ENCODE data around the gene SPEN. TPM values are rescaled to one million over a fixed set of nuclear protein-coding genes. Genes with fewer than 3 reads are reported as not detected.
A peak's percentile ranks its signal among the peaks of the same experiment; 100 is the strongest.
"Not testable (repeated sequence)": the region's sequence is repeated elsewhere in the genome, so short reads cannot be mapped to it uniquely, and the experiment has no call there.

Gene SPEN
- total RNA-seq, 1 donor from 2014 or later: 85.2 TPM

DNA sequence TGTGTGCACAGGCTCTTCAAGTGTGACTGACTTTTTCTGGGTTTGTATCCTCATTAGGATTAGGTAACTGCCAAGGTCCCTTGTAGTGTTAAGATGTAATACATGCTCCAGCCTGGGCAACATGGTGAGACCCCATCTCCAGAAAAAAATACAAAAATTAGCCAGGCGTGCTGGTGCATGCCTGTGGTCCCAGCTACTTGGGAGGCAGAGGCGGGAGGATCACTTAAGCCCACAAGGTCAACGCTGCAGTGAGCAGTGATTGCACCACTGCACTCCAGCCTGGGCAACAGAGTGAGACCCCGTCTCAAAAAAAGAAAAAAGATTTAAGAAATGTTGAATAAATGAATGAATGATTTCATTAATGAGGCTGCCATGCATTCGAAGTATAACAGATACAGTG is 113.3 kb downstream of the SPEN start:
- no peak for DNase-seq (ENCODE audit: low spot score)

DNA sequence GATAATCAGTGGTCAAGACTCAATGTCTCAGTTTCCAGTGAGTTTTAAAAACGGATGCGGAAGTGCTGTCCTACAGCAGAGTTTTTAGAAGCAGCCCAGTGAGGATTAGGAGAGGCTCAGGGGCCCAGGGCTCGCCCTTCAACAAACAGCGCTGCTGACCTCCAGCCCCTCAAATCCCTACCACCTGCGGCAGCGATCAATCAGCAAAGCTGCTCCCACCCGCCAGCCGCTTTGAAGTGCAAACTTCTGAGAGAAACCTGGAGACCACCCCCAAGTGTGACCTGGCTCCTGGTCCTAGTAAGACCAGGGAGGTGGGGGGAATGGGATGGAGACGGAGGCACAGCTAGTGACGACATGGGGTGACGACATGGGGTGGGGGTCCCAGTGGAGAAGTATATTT is 114.0 kb downstream of the SPEN start:
- DNase-seq (ENCODE audit: low spot score): no peak

DNA sequence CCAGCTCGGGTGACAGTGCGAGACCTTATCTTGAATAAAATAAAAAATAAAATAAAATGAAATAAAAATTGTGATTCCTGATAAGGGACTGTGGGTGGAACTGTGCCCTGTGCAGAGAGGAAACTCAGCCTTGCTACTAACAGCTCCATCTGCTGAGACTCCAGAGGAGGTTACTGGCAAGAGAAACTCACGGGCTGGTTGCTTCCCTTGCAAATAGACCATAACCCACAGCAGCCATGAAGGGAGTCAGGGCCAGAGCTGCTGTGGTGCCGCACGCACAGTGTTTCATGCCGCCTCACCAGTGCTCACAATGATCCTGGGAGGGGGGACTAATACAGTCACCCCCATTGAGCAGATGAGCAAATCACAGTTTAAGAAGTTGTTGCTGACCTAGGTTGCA is 114.7 kb downstream of the SPEN start:
- DNase-seq (ENCODE audit: low spot score): no peak

DNA sequence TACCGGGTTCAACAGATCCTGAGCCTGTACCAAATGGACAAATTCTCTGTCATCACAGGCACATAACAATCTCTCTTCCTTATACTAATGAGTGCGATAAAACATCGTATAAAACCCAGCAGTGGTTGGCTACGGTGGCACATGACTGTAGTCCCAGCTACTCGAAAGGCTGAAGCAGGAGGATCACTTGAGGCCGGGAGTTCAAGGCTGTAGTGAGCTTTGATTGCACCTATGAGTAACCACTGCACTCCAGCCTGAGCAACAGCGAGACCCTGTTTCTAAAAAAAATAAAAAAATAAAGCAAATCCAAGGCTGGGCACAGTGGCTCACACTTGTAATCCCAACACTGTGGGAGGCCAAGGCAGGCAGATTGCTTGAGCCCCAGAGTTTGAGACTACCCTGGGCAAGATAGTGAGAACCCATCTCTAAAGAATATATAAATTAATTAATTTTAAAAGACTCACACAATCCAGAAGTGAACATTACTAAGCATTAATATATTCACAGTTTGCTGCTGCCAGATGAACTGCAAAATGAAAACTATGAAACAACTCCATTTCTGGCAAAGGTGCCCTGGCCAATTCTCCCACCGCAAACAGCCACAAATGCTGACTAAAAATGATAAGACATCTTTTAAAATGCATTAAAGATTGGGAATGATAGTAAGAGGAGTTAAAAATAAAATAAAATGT is 115.3 kb downstream of the SPEN start:
- DNase-seq (ENCODE audit: low spot score): no peak

DNA sequence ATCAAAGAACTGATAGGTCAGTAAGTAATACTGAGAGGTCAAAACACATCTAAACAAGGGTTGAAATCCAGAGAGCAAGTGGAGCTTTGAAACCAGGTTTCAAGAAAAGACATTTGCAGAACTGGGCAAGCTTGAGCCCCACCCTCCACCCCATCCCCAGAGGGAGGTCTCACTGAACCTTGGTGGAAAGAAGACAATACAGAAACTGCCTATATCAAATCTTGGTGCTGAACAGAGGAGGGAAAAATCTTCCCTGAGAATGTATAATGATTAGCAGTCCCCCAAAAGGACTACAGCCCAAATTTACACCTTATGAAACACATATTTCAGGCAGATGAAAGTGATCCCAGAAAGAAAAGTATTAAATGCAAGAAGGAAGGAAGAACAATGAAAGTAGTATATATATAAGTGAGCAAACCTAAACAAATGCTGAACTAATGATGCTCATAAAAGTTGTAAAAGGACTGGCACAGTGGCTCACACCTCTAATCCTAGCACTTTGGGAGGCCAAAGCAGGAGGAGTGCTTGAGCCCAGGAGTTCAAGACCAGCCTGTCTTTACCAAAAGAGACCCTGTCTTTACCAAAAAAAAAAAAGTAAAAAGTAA is 116.0 kb downstream of the SPEN start:
- no peak for DNase-seq (ENCODE audit: low spot score)

DNA sequence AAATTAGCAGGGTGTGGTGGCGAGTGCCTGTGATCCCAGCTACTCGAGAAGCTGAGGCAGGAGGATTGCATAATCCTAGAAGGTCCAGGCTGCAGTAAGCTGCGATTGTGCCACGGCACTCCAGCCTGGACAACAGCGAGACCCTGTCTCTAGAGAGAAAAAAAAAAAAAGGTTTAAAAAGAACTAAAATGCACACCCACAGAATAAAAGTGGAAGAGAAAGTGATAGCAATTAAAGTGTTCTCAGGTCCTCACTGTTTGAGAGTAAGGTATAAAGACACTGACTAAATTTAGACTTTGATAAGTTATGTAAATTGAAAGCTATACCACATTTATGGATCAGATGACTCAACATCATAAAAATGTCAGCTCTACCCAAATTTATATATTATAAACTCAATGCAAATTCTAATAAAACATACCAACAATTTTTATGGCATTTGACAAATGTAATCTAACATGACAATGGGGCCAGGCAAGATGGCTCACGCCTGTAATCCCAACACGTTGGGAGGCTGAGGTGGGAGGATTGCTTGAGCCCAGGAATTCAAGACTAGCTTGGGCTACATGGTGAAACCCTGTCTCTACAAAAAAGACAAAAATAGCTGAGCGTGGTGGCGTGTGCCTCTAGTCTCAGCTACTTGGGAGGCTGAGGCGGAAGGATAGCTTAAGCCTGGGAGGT is 116.6 kb downstream of the SPEN start:
- no peak for DNase-seq (ENCODE audit: low spot score)

DNA sequence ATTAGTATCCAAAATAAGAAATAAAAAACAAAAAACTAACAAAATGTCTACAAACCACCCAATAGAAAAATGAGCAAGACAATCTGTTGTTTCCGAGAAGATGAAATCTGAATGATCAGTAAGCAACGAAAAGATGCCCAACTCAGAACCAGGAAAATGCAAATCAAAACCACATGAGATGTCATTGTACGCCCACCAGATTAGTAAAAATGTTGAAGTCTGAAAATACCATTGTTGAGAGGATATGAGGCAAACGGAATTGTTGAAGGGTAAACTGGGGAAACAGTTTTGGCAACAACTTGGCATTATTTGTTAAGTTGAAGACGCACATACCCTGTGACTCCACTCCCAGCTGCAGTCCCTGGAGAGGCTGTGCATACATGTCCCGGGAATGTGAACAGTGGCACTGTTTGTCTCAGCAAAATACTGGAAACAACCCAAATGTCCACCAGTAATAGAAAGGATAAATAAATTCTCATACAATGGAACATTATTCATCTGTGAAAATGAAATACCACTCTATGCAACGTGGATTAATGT is 117.8 kb downstream of the SPEN start:
- DNase-seq (ENCODE audit: low spot score): no peak

DNA sequence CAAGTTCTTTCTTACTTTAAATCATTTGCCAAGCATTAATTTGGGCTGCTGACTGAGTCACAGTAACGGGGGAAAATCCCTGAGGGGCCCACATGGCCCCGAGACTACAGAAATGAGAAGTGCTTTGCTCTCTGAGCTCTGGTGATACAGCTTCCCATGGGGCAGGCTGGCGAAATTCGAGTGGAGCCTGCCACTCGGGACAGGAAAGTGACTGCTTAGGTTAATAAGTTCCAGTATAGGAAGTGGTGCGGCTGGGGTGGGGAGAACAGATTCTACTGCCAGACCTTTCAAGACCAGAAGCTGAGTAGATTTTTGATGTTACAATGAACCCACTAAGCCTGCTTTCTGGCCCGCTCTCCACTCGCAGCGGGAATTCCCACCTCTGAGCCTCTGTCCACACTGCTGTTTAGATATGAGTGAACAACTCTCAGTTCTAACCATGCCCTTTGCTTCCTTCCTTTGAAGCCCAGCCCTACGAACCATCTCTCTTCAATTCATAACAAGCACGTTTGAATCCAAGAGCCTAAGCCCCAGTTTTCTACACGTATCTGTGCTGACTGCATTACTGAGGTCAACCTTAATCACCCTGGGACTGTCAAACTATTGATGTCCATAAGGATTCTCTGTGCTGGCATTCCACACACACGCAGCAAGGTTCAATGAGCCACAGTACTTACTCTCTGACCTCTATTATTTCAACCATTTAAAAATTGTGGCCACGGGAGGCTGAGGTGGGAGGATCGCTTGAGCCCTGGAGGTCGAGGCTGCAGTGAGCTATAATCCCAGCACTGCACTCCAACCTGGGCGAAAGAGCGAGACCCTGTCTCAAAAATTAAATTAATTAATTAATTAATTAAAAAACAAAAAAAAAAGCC is 118.8 kb downstream of the SPEN start:
- no peak for DNase-seq (ENCODE audit: low spot score)

DNA sequence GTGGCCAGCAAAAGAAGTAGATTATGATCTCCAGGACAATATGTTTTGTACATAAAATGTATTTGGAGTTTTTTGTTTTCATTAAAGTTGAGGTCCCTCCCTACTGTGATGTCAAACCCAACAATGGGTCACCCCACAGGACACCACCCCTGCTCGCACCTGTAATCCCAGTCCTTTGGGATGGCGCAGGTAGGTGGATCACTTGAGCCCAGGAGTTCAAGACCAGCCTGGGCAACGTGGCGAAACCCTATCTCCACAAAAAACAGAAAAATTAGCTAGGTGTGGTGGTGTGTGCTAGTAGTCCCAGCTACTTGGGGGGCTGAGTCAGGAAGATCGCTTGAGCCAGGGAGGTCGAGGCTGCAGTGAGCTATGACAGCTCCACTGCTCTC is 119.4 kb downstream of the SPEN start:
- no peak for DNase-seq (ENCODE audit: low spot score)

DNA sequence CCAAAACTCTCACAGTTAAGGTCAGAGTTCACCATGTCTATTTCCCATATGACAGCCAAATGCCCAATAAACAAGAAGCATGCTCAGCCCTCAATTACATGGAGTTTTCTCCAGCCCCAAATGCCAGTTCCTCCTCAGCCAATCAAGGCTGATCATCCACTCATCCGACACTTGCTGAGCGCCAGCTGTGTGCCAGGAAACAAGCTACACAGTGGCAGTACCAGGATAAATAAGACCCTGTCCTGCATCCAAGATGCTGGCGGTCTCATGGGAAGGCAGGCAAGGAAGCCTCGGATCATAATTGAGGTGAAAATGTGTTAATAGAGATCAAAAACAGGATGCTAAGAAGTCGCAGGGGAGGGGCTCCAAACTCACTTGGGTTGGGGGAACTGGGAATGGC is 120.7 kb downstream of the SPEN start:
- DNase-seq (ENCODE audit: low spot score): no peak

DNA sequence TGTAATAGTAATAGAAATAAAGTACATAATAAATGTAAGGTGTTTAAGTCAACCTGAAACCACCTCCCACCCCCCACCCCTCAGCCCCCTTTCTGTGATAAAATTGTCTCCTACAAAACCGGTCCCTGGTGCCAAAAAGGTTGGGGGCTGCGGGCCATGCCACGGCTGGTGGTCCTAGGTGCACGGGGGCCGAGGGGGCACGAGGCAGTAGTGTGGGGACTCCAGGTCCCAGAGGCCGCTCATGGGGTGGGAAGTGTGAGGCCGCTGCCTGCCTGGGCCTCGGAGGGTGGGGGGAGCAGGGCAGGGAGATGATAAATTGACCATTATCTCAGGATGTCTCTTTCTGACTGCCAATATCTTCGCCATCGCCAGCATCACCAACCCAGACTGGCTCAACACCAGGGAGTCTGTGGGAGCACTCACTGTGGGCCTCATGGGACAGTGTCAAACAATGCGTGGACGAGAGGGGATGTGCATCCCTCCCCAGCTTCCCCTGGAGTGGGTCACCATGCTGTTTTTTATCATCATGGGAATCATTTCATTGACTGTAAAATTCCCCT is 121.9 kb downstream of the SPEN start:
- no peak for DNase-seq (ENCODE audit: low spot score)

DNA sequence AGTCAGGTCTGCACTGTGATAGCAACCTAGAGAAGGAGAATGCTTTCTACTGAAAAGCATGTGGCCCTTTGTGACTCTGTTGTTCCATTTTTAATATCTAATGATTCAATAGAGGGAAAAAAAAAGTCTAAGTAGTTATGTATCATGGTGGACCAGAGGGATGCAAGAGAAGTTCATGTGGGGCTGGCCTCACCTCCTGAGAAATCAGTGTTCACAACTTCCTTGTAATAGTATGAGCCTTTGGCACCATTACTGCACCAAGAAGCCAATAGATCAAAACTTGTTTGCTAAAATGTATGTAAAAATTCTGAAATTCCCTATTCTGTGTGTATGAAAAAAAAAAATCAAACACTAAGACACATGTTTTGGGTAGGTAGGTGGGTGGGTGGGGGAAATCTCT is 123.4 kb downstream of the SPEN start:
- DNase-seq (ENCODE audit: low spot score): no peak

DNA sequence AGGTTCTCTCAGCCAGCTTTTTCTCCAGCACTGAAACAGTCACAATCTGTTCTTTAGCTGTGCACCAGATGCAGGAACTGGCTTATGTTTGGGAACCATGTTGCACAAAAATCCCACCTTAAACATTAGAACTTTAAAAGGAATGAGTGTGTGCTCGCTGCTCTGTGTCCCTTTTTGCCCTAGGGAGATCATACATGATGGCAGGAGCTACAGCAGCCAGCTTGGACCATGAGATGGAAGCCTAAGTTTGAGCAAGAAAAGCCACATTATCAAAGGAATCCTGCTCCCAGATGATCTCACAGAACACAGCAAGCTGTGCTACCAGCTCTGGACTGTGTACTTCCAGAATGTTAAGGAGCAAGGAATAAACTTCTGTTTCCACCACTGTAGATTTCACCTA is 124.9 kb downstream of the SPEN start:
- DNase-seq (ENCODE audit: low spot score): no peak

DNA sequence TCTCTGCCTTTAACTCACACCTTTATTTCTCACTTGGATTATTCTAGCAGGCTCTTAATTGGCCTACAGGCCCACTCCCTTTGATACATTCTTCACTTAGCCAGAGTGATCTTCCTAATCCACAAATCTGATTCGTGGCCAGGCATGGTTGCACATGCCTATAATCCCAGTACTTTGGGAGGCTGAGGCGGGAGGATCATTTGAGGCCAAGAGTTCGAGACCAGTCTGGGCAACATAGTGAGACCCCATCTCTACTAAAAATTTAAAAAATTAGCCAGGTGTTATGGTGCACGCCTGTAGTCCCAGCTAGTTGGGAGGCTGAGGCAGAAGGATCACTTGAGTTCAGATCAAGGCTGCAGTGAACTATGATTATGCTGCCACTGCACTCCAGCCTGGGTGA is 126.3 kb downstream of the SPEN start:
- DNase-seq (ENCODE audit: low spot score): no peak

DNA sequence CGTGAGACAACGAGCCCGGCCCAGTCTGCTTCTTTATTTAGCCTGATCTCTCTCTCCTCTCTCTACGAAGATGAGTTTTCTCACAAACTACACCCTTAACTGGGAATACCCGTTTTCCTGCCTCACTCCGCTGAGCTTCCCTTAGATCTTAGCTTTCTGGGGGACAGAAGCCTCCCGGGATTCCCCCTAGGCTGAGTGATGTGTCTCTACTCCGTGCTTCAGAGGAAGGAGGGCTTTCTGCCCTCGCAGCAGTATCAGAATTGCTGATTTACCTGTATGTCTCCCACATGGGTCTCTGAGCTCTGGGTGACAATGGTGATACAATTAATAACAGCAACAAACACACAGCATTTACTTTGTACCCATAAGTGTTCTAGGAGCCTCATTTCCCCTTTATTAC is 127.3 kb downstream of the SPEN start:
- no peak for DNase-seq (ENCODE audit: low spot score)

DNA sequence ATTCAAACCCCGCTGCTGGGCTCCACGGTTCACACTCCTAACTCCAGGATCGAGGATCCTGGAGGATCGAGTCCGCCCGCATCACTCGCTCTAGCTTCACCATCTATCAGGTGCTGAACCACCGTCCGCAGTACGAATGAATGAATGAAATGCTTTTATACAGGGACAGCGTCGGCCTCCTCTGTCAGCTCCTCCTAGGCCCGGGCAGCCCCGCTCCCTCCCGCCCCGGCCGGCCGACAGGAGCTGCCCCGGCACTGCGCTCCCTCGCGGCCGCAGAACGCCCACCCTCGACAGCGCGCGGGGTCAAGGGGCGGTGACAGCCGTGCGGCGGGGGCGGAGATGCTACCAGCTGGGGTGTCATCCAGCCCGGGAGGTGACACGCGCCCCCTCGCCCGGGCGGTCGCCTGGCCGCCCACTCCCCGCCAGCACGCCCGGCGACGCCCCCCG is 127.9 kb downstream of the SPEN start:
- no peak for DNase-seq (ENCODE audit: low spot score)

DNA sequence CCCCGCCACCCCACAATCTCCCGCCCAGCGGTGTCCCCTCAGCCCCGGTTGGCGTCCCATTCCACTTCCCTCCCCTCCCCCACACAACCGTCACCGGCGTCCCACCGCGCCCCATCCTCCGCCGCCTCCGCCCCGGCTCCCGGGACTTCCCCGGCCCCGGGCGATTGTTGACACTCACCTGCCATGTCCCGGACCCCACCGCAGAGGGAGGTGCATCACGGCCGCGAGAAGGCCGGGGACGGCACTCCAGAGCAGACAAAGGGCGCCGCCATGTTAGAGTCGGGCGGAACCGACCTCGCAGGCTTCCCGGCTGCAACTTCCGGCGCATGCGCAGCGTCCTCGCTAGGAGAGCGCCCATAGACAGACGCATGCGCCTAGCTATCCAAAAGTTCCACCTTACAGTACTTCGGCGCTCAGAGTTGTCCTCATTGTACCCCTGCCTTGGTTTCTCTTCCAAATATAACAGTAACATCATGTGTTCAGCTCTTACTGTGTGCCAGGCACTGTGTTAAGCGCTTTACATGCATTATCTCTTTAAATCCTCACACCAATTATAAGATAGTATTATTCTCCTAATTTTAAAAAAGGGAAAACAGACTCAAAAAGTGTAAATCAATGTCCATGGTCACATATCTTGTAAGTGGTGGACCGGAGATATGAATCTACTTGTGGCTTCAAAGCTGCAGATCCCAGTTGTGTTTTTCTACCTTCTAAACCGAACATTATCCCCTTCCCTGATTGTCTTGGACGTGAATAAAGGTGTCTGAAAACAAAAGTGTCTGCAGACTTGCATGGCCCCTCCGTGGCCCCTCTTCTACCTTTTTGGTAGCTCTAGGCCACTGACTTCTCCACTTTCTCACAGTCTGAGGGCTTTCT is 128.5 kb downstream of the SPEN start, which contains the start of gene ZBTB17:
Gene ZBTB17, minus strand, starts transcription at position 297 of the 876 bp plus-strand sequence. CDS start 27,606 bp downstream, outside the sequence.
- DNase-seq (ENCODE audit: low spot score): peak; percentile 93

DNA sequence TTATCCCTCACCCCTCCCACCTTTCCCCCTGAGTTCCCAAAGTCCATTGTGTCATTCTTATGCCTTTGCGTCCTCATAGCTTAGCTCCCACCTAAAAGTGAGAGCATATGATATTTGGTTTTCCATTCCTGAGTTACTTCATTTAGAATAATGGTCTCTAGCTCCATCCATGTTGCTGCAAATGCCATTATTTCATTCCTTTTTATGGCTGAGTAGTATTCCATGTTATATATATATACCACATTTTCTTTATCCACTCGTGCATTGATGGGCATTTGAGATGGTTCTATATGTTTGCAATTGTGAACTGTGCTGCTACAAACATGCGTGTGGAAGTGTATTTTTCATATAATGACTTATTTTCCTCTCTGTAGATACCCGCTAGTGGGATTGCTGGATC is 130.4 kb downstream of the SPEN start:
- not testable (repeated sequence) for DNase-seq (ENCODE audit: low spot score)

DNA sequence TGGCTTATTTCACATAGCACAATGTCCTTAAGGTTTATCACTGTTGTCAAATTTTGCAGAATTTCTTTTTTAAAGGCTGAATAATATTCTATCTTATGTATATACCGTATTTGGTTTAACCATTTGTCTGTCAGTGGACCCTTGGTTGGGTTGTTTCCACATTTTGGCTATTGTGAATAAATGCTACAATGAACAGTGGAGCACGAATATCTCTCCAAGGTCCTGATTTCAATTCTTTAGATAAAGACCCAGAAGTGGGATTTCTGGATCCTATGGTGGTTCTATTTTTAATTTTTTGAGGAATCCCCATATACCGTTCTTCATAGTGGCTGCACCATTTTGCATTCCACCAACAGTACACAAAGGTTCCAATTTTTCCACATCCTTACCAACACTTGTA is 134.2 kb downstream of the SPEN start:
- DNase-seq (ENCODE audit: low spot score): no peak

DNA sequence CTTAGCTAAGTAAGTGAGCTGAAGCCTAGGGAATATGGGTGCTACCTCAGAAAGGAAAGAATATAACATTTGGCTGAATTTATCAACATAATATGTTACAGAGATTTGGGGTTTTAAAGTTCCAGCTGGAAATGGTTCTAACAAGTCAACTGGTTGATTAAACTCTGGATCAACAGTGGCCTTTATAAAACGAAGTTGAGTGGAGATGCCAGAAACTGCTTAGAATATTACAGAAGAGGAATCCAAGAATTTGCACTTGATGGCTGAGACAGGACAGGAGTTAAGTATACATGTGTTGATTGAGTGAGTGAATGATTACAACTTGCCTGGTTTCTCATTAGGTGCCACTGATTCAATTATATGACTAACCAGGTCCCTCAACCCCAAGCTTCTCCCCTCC is 135.8 kb downstream of the SPEN start:
- DNase-seq (ENCODE audit: low spot score): no peak

Data from ureter (tissue), 1 donor.